Measurements from ENCODE around the gene PLVAP.
A peak's percentile ranks its signal among the peaks of the same experiment; 100 is the strongest.

The PLVAP gene

GRCh38 chr19:17332677-17333581 is 44.2 kb downstream of the PLVAP start:
- peak; percentile 53 to 59 for DNase-seq

GRCh38 chr19:17332360-17332676 is 44.8 kb downstream of the PLVAP start:
- no peak for DNase-seq

GRCh38 chr19:17331045-17331558 is 46.0 kb downstream of the PLVAP start:
- DNase-seq = no peak

DNA sequence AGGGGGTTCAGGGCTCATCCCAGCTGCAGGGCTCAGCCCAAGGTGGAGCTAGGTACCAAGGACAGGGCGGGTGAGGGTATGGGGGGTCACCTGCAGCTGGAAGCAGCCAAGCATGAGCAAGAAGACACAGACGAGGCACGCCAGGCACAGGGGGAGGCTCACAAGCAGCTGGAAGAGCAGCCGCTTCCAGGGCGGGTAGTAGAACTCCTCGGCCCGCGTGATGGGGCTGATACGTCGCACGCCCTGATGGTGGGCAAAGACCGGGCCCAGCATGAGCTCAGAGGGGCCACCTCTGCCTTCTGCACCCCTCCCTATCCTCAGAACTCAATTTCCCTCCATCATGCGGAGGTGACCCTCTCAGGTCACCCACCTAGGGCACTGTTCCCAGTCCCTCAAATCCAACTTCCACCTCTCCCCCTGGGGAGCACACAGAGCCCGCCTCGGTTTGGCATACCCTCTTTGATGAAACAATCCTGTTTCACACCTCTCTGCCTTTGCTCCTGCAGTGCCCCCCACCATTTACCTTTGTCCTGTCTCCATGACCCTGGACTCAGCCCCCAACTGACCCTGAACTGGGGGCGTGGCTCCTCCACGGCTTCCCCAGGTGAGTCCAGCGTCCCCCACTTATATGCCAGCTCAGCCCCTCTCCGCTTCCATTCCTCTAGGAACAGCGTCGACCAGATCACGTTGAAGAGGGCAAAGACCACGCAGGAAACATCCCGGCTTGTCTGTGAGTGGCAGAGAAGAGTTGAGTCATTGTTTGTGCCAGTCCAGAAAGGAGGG is 46.7 kb downstream of the PLVAP start:
- no peak for DNase-seq

DNA sequence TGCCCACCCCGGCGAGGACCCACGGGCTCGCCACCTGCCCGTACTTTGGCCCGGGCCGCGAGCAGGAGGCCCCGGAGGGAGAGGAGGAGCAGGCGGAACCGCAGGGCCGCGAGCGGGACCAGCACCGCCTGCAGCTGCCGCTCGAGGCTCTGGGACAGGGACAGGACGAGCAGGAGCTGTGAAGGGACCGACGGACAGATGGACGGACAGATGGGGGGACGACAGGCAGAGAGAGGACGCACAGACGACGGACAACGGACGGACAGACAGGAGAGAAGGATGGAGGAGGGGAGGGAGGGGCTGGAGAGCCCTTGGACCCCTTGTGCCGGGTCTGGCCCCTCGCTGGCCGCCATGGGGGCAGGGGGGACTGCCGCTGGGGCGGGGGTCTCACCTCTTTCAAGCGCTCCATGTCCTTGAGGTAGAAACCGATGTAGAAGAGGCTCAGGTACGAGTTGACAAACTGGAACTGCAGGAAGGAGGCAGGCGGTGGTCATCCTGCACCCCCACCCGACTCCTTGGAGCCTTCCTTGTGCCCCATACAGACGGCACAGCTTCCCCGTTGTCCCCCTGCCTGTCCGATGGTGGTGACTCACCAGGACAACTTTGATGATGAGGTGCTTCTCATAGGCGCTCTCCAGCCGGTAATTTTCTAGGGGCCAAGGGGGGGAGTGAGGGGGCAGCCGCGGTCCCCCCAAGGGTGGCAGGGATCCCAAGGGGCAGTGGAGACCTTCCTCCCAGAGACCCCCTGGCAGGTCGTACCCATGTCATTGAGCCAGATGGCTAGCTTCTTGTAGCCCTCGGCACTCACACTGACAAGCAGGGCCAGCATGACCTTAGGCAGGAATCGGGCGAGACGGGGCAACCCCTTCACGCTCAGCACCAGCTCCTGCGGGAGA is 47.5 kb downstream of the PLVAP start:
- no peak for DNase-seq

GRCh38 chr19:17328517-17329365 is 48.4 kb downstream of the PLVAP start:
- no peak for DNase-seq

- DNase-seq = peak; percentile 62 to 63
Measured at GRCh38 chr19:17327654-17328516, 49.3 kb downstream of the PLVAP start.

GRCh38 chr19:17327068-17327653 is 50.0 kb downstream of the PLVAP start:
- DNase-seq = no peak

DNA sequence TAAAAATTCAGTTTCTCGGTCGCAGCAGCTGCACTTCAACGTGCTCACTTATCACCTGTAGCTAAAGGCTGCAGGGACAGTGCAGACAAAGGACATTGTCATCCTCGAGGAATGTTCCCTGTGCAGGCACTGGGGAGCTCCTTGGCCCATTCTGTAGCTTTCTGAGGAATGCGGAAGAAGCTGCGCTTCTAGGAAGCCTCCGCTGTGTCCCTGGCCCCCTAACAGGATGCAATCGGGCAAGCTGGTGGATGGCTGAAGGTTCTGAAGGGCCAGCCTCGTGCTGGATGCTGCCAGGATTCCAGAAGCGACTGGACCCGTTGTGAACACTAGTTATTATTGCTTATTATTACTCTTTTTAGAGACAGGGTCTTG is 50.6 kb downstream of the PLVAP start:
- DNase-seq = no peak

- DNase-seq = no peak
Measured at GRCh38 chr19:17325881-17326594, 51.1 kb downstream of the PLVAP start.

GRCh38 chr19:17325133-17325532 is 52.0 kb downstream of the PLVAP start:
- no peak for DNase-seq

DNA sequence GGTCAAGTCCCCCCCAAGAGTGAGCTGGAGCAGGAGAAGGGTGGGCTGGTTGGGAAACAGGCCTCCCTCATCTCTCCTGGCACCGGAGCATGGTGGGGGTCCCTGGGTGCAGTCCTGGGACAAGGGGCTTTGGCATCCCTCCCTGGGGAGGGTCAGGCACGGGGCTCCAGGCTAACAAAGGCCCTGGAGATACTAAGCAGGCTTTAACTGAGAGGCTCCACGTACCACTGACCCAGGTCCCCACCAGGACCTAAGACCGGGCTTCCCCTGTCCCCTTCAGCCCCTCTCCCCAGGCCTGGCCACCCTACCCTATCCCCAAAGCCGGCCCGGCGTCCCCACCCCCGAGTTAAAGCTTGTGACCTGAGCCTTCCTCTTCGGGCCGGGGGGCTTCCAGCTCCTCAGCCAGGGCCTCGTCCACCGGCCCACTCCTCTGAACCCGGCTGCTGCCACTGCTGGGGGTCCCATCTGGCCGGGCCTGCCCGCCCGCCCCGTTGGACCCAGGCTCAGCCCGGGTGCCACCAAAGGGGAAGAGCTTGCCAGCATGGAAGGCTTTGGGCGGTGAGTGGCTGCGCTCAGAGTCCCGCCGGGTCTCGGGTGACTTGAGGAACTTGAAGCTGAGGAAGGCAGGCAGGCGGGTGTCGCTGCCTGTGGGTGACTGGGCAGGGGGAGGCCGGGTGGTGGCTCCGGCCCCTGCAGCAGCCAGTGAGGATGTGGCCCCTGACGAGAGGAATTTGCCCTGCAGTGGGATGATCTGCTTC is 52.6 kb downstream of the PLVAP start:
- no peak for DNase-seq

GRCh38 chr19:17323964-17324332 is 53.2 kb downstream of the PLVAP start:
- DNase-seq = no peak

- DNase-seq = no peak
Measured at GRCh38 chr19:17323300-17323963, 53.7 kb downstream of the PLVAP start.

DNA sequence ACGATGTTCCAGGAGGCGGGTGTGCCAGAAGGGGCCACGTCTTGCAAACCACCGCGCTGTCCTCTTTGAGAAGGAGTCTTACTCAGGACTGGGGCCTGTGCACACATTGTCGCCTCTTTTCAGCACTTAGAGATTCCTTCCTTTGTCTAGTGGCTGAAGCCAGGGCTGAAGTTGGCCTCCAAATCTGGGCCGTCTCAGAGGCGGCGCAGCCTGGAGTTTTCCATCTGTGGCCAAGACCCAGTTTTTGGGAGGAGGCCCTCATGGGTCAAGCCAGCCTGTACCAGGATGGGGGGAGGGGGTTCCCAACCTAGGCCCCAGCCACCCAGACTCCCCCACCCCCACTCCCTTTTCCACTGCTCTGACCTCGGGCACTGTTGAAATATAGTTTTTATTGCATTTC is 54.3 kb downstream of the PLVAP start:
- no peak for DNase-seq

- no peak for DNase-seq
Measured at GRCh38 chr19:17321655-17322489, 55.3 kb downstream of the PLVAP start.

GRCh38 chr19:17320435-17320834 is 56.7 kb downstream of the PLVAP start:
- no peak for DNase-seq
